GM12878 (cell line): ENCODE data around the gene NEK11.

Experiments used
- BRCA1 ChIP-seq: IDR thresholded peaks from 2 replicates; pipeline ENCODE4 v1.6.1; 2011; ENCODE audit warnings: low read depth, low read length, improper control_type of control experiment
- DPF2 ChIP-seq: fragments of 450-650 bp; IDR thresholded peaks from 2 replicates; pipeline ENCODE4 v1.6.1; 2017; ENCODE audit warnings: mild to moderate bottlenecking
- EP300 ChIP-seq, 2 experiments: fragments of 150-350 bp in 1 of 2; IDR thresholded peaks; 2 replicates each; pipeline ENCODE4 v1.6.1; 2011 to 2012; ENCODE audit warnings: low read depth in 2 of 2, low read length in 2 of 2, borderline replicate concordance in 1 of 2, improper control_type of control experiment in 1 of 2, inconsistent platforms in 1 of 2; ENCODE audit not compliant: control insufficient read depth in 1 of 2
- MYC ChIP-seq: IDR thresholded peaks from 2 replicates; pipeline ENCODE4 v1.6.1; 2011; ENCODE audit warnings: mild to moderate bottlenecking, low read length, moderate library complexity, inconsistent platforms; ENCODE audit not compliant: insufficient read depth, insufficient replicate concordance, insufficient read length, severe bottlenecking
- NR2C2 ChIP-seq: IDR thresholded peaks from 2 replicates; pipeline ENCODE4 v1.6.1; 2011; ENCODE audit warnings: borderline replicate concordance, low read depth; ENCODE audit not compliant: control insufficient read depth, insufficient read length
- POLR2AphosphoS5 ChIP-seq: IDR thresholded peaks from 2 replicates; pipeline ENCODE4 v1.6.1; 2011; ENCODE audit warnings: mild to moderate bottlenecking, low read length, inconsistent platforms
- ZZZ3 ChIP-seq: IDR thresholded peaks from 2 replicates; pipeline ENCODE4 v1.6.1; 2011; ENCODE audit warnings: low read depth; ENCODE audit not compliant: control insufficient read depth, insufficient read length
- TF ChIP-seq, protein P1 (sequence below): fragments of 450-650 bp; IDR thresholded peaks from 2 replicates; pipeline ENCODE4 v1.6.1; 2017; ENCODE audit warnings: mild to moderate bottlenecking, low read depth, inconsistent platforms; ENCODE audit not compliant: poor library complexity, severe bottlenecking
- TF ChIP-seq, protein P2 (sequence below), 3 experiments: IDR thresholded peaks in 2 of 3; conservative IDR thresholded peaks in 1 of 3; 2 replicates each; pipeline ENCODE4 v1.5.1; 2011; ENCODE audit warnings: low read depth in 3 of 3, low read length in 3 of 3, mild to moderate bottlenecking in 3 of 3, control low read depth in 2 of 3, moderate library complexity in 2 of 3, inconsistent platforms in 1 of 3, mixed read lengths in 1 of 3; ENCODE audit not compliant: control insufficient read depth in 2 of 3, insufficient read depth in 1 of 3; ENCODE audit errors: extremely low read depth in 1 of 3
- TF ChIP-seq, protein P3 (sequence below): IDR thresholded peaks from 2 replicates; pipeline ENCODE4 v1.6.1; 2012; ENCODE audit warnings: improper control_type of control experiment, low read depth, low read length; ENCODE audit not compliant: insufficient replicate concordance

DNA sequence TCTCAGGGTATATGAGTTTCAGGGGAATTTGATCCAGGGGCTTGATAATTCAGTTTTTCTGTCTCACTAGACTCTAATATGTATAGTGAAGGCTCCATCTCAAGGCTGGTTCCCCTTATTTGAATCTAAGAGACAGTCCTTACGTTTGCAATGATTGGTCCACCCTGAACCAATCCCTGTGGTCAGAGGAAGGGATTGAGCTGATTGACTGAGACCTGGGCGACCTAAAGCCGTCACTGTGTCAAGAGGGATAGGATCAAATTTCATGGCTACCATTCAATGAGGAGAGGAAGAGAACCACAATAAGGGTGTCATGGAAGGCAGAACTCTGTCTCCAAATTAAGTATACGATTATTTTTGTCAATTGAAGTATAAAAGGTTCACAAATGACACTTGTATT, 371.2 kb downstream of the NEK11 start:
- TF ChIP-seq, protein P1, sequence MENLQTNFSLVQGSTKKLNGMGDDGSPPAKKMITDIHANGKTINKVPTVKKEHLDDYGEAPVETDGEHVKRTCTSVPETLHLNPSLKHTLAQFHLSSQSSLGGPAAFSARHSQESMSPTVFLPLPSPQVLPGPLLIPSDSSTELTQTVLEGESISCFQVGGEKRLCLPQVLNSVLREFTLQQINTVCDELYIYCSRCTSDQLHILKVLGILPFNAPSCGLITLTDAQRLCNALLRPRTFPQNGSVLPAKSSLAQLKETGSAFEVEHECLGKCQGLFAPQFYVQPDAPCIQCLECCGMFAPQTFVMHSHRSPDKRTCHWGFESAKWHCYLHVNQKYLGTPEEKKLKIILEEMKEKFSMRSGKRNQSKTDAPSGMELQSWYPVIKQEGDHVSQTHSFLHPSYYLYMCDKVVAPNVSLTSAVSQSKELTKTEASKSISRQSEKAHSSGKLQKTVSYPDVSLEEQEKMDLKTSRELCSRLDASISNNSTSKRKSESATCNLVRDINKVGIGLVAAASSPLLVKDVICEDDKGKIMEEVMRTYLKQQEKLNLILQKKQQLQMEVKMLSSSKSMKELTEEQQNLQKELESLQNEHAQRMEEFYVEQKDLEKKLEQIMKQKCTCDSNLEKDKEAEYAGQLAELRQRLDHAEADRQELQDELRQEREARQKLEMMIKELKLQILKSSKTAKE: no peak
- TF ChIP-seq DPF2 (no peak), EP300 (IDR thresholded peaks at IDR 0.05; ENCODE audit: borderline replicate concordance in 1 of 2, control insufficient read depth in 1 of 2, low read depth in 2 of 2, low read length in 2 of 2) (no peak), POLR2AphosphoS5 (no peak), NR2C2 (no peak), ZZZ3 (no peak), BRCA1 (no peak), MYC (no peak)
- TF ChIP-seq, protein P2, sequence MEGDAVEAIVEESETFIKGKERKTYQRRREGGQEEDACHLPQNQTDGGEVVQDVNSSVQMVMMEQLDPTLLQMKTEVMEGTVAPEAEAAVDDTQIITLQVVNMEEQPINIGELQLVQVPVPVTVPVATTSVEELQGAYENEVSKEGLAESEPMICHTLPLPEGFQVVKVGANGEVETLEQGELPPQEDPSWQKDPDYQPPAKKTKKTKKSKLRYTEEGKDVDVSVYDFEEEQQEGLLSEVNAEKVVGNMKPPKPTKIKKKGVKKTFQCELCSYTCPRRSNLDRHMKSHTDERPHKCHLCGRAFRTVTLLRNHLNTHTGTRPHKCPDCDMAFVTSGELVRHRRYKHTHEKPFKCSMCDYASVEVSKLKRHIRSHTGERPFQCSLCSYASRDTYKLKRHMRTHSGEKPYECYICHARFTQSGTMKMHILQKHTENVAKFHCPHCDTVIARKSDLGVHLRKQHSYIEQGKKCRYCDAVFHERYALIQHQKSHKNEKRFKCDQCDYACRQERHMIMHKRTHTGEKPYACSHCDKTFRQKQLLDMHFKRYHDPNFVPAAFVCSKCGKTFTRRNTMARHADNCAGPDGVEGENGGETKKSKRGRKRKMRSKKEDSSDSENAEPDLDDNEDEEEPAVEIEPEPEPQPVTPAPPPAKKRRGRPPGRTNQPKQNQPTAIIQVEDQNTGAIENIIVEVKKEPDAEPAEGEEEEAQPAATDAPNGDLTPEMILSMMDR (IDR thresholded peaks at IDR 0.05 in 2 of 3, conservative IDR thresholded peaks at IDR 0.05 in 1 of 3; ENCODE audit: control insufficient read depth in 2 of 3, extremely low read depth in 1 of 3, insufficient read depth in 1 of 3, low read depth in 3 of 3, low read length in 3 of 3): no peak
- TF ChIP-seq, protein P3, sequence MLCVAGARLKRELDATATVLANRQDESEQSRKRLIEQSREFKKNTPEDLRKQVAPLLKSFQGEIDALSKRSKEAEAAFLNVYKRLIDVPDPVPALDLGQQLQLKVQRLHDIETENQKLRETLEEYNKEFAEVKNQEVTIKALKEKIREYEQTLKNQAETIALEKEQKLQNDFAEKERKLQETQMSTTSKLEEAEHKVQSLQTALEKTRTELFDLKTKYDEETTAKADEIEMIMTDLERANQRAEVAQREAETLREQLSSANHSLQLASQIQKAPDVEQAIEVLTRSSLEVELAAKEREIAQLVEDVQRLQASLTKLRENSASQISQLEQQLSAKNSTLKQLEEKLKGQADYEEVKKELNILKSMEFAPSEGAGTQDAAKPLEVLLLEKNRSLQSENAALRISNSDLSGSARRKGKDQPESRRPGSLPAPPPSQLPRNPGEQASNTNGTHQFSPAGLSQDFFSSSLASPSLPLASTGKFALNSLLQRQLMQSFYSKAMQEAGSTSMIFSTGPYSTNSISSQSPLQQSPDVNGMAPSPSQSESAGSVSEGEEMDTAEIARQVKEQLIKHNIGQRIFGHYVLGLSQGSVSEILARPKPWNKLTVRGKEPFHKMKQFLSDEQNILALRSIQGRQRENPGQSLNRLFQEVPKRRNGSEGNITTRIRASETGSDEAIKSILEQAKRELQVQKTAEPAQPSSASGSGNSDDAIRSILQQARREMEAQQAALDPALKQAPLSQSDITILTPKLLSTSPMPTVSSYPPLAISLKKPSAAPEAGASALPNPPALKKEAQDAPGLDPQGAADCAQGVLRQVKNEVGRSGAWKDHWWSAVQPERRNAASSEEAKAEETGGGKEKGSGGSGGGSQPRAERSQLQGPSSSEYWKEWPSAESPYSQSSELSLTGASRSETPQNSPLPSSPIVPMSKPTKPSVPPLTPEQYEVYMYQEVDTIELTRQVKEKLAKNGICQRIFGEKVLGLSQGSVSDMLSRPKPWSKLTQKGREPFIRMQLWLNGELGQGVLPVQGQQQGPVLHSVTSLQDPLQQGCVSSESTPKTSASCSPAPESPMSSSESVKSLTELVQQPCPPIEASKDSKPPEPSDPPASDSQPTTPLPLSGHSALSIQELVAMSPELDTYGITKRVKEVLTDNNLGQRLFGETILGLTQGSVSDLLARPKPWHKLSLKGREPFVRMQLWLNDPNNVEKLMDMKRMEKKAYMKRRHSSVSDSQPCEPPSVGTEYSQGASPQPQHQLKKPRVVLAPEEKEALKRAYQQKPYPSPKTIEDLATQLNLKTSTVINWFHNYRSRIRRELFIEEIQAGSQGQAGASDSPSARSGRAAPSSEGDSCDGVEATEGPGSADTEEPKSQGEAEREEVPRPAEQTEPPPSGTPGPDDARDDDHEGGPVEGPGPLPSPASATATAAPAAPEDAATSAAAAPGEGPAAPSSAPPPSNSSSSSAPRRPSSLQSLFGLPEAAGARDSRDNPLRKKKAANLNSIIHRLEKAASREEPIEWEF: no peak
